H1 (cell line): ENCODE measurements around the gene PBX3. TPM values are rescaled to one million over a fixed set of nuclear protein-coding genes. Genes with fewer than 3 reads are reported as not detected.

Source experiments
- CTCF ChIA-PET: fragments of 300-600 bp; sonication (Branson Sonifier 250); formaldehyde crosslinking; loops from one replicate; lab custom pipeline; 2021; ENCODE audit not compliant: partially characterized antibody; lab: Charles Lee
- POLR2A ChIA-PET: fragments of 300-600 bp; sonication (Branson Sonifier 250); formaldehyde crosslinking; loops from one replicate; lab custom pipeline; 2021; ENCODE audit warnings: inconsistent platforms; ENCODE audit not compliant: partially characterized antibody; lab: Charles Lee
- DNase-seq, 2 experiments: peaks; one replicate each; pipeline versions ENCODE4 v3.0.0 to v3.0.0-alpha.2; 2010 to 2022; ENCODE audit warnings: low spot score in 2 of 2, low read depth in 1 of 2, mixed read lengths in 1 of 2
- FAIRE-seq: peaks from 2 replicates; lab custom pipeline; 2011; peaks lifted over from hg19 to GRCh38; lab: Jason Lieb, UNC
- H2AFZ ChIP-seq: 2 replicates; pipeline ENCODE4 v1.8.1; 2012; ENCODE audit warnings: low read length, inconsistent platforms
- H2AK5ac ChIP-seq: 2 replicates; pipeline ENCODE4 v1.6.1; 2013; ENCODE audit warnings: low read depth, low read length
- H2BK120ac ChIP-seq: replicated peaks from 2 replicates; pipeline ENCODE3; 2013; ENCODE audit warnings: low read depth, low read length, inconsistent platforms
- H2BK12ac ChIP-seq: 2 replicates; pipeline ENCODE4 v1.6.1; 2013; ENCODE audit warnings: low read depth, low read length
- H2BK15ac ChIP-seq: 2 replicates; pipeline ENCODE4 v1.6.1; 2013; ENCODE audit warnings: low read length
- H2BK20ac ChIP-seq: 2 replicates; pipeline ENCODE4 v1.6.1; 2013; ENCODE audit warnings: low read length
- H2BK5ac ChIP-seq: 2 replicates; pipeline ENCODE4 v1.6.1; 2013; ENCODE audit warnings: low read depth, low read length
- H3K14ac ChIP-seq: 2 replicates; pipeline ENCODE4 v1.6.1; 2013; ENCODE audit warnings: inconsistent platforms; ENCODE audit not compliant: insufficient read length
- H3K18ac ChIP-seq: 2 replicates; pipeline ENCODE4 v1.6.1; 2013; ENCODE audit warnings: low read length; ENCODE audit errors: extremely low read depth
- H3K23ac ChIP-seq: 2 replicates; pipeline ENCODE4 v1.6.1; 2013; ENCODE audit warnings: inconsistent platforms; ENCODE audit not compliant: insufficient read length
- H3K23me2 ChIP-seq: 2 replicates; pipeline ENCODE4 v1.6.1; 2013; ENCODE audit warnings: low read depth, low read length
- H3K27ac ChIP-seq: 2 replicates; pipeline ENCODE4 v1.6.1; 2011; ENCODE audit warnings: low read depth, low read length, inconsistent platforms
- H3K27me3 ChIP-seq, 4 experiments: replicated peaks in 1 of 4; 1 replicate in 1 of 4; 2 replicates in 3 of 4; pipeline versions ENCODE4 v1.6.1 to v1.8.1; 2011 to 2013; ENCODE audit warnings: low read length in 3 of 4, mild to moderate bottlenecking in 3 of 4, inconsistent platforms in 2 of 4, mixed read lengths in 2 of 4, moderate library complexity in 1 of 4; ENCODE audit not compliant: control insufficient read depth in 3 of 4, insufficient read depth in 3 of 4; ENCODE audit errors: extremely low read depth in 1 of 4
- H3K36me3 ChIP-seq, 4 experiments: 2 replicates each; pipeline versions ENCODE4 v1.6.1 to v1.8.1; 2011 to 2013; ENCODE audit warnings: mild to moderate bottlenecking in 4 of 4, low read length in 3 of 4, moderate library complexity in 2 of 4, control low read depth in 1 of 4, inconsistent platforms in 1 of 4; ENCODE audit not compliant: insufficient read depth in 4 of 4, control insufficient read depth in 2 of 4
- H3K4ac ChIP-seq: replicated peaks from 2 replicates; pipeline ENCODE3; 2013; ENCODE audit warnings: low read length, low read depth, mixed read lengths, inconsistent platforms; ENCODE audit not compliant: insufficient read length
- H3K4me1 ChIP-seq, 4 experiments: replicated peaks in 1 of 4; 1 replicate in 1 of 4; 2 replicates in 3 of 4; pipeline versions ENCODE4 v1.6.1 to v1.8.1; 2011 to 2013; ENCODE audit warnings: low read length in 3 of 4, inconsistent platforms in 2 of 4, mixed read lengths in 1 of 4; ENCODE audit not compliant: insufficient read depth in 4 of 4, control insufficient read depth in 3 of 4
- H3K4me2 ChIP-seq, 2 experiments: 2 replicates each; pipeline versions ENCODE4 v1.6.1 to v1.8.1; 2011 to 2013; ENCODE audit warnings: low read depth in 2 of 2, low read length in 2 of 2, control low read depth in 1 of 2, inconsistent platforms in 1 of 2, mild to moderate bottlenecking in 1 of 2; ENCODE audit not compliant: insufficient read depth in 1 of 2
- H3K4me3 ChIP-seq, 4 experiments: fragments of 200-600, 300-600 bp in 1 of 4; sonication (generic), shearing (Covaris generic), sonication (Bioruptor Twin) in 1 of 4; 2 replicates each; pipeline versions ENCODE4 v1.5.1 to v1.8.1; 2011 to 2016; ENCODE audit warnings: low read length in 4 of 4, low read depth in 3 of 4, control low read depth in 2 of 4, inconsistent platforms in 2 of 4, mild to moderate bottlenecking in 2 of 4, mixed read lengths in 1 of 4, moderate library complexity in 1 of 4; ENCODE audit not compliant: insufficient read depth in 2 of 4; ENCODE audit errors: extremely low read depth in 1 of 4
- H3K56ac ChIP-seq: replicated peaks from 2 replicates; pipeline ENCODE3; 2013; ENCODE audit warnings: low read depth, mild to moderate bottlenecking, mixed read lengths, low read length, inconsistent platforms; ENCODE audit not compliant: insufficient read length
- H3K79me1 ChIP-seq: 2 replicates; pipeline ENCODE4 v1.6.1; 2013; ENCODE audit warnings: low read depth, low read length, control low read depth
- H3K79me2 ChIP-seq, 2 experiments: 2 replicates each; pipeline versions ENCODE4 v1.6.1 to v1.8.1; 2012 to 2013; ENCODE audit warnings: low read length in 2 of 2, mild to moderate bottlenecking in 2 of 2, inconsistent platforms in 1 of 2; ENCODE audit not compliant: insufficient read depth in 2 of 2, control insufficient read depth in 1 of 2
- H3K9ac ChIP-seq, 4 experiments: replicated peaks in 1 of 4; 1 replicate in 1 of 4; 2 replicates in 3 of 4; pipeline versions ENCODE4 v1.6.1 to v1.8.1; 2011 to 2013; ENCODE audit warnings: low read depth in 3 of 4, low read length in 3 of 4, control low read depth in 2 of 4, mild to moderate bottlenecking in 2 of 4, moderate library complexity in 2 of 4, inconsistent platforms in 1 of 4; ENCODE audit errors: extremely low read depth in 1 of 4
- H3K9me3 ChIP-seq, 2 experiments: 2 replicates each; pipeline versions ENCODE4 v1.6.1 to v1.8.1; 2012 to 2013; ENCODE audit warnings: mild to moderate bottlenecking in 2 of 2, moderate library complexity in 2 of 2, control low read depth in 1 of 2, inconsistent platforms in 1 of 2, low read depth in 1 of 2, low read length in 1 of 2, mixed read lengths in 1 of 2; ENCODE audit not compliant: insufficient read depth in 2 of 2
- H4K20me1 ChIP-seq, 2 experiments: replicated peaks in 1 of 2; 2 replicates each; pipeline versions ENCODE3 to v1.8.1; 2011 to 2013; ENCODE audit warnings: inconsistent platforms in 2 of 2, low read length in 2 of 2, mild to moderate bottlenecking in 1 of 2; ENCODE audit not compliant: insufficient read depth in 2 of 2, control insufficient read depth in 1 of 2
- H4K5ac ChIP-seq: 2 replicates; pipeline ENCODE4 v1.6.1; 2013; ENCODE audit warnings: low read length, low read depth, mixed read lengths, inconsistent platforms; ENCODE audit not compliant: insufficient read length
- H4K8ac ChIP-seq: 2 replicates; pipeline ENCODE4 v1.8.0; 2013; ENCODE audit warnings: mild to moderate bottlenecking, moderate library complexity, low read length, inconsistent platforms; ENCODE audit not compliant: insufficient read depth; ENCODE audit errors: extremely low read depth
- H4K91ac ChIP-seq: replicated peaks from 2 replicates; pipeline ENCODE3; 2013; ENCODE audit warnings: low read length, mixed read lengths, inconsistent platforms; ENCODE audit not compliant: insufficient read length
- HDAC2 ChIP-seq, 2 experiments: fragments of 300-600 bp in 1 of 2; sonication (generic) in 1 of 2; IDR thresholded peaks; 2 replicates each; pipeline ENCODE4 v1.6.1; 2011 to 2012; ENCODE audit warnings: low read depth in 2 of 2, low read length in 2 of 2, mild to moderate bottlenecking in 2 of 2, moderate library complexity in 2 of 2, borderline replicate concordance in 1 of 2, inconsistent platforms in 1 of 2
- KDM1A ChIP-seq: fragments of 200-600, 300-600 bp; sonication (generic); IDR thresholded peaks from 2 replicates; pipeline ENCODE4 v1.7.1; 2016; ENCODE audit warnings: mild to moderate bottlenecking, low read length, borderline replicate concordance
- TBP ChIP-seq: IDR thresholded peaks from 2 replicates; pipeline ENCODE4 v1.6.1; 2011; ENCODE audit warnings: low read depth, low read length, improper control_type of control experiment
- WGBS, 2 experiments: shearing (Covaris generic) in 1 of 2; methylation state at CpG; one replicate each; pipeline versions ENCODE4 v1.1.6 to v1.1.7; 2013 to 2015; ENCODE audit warnings: low lambda C conversion rate in 2 of 2, mixed read lengths in 2 of 2, inconsistent platforms in 1 of 2, low coverage in 1 of 2, missing lambda C conversion rate in 1 of 2; ENCODE audit not compliant: insufficient replicate concordance in 2 of 2, insufficient coverage in 1 of 2, insufficient read length in 1 of 2; ENCODE audit errors: extremely low coverage in 1 of 2, missing lambda C conversion rate in 1 of 2; 5-methylcytosine and 5-hydroxymethylcytosine counted together
- polyA plus RNA-seq, 7 experiments: library from polyadenylated mRNA; depleted of rRNA in 3 of 7; stranded (reverse) in 5 of 7; unstranded in 2 of 7; fragments of >200 nt in 5 of 7; fragments of 200-250 nt in 2 of 7; gene quantifications; 1 replicate in 5 of 7; 2 replicates in 1 of 7; 4 replicates in 1 of 7; pipeline versions ENCODE4 v1.2.1 to v1.2.3, GENCODE V29; 2011 to 2013; ENCODE audit warnings: missing spikeins in 2 of 7, mixed read lengths in 2 of 7
- total RNA-seq: library from RNA; stranded (reverse); fragmentation: NEBNext Ultra II Directional; extraction: Animal tissue kit (Norgen Biotek cat#: 25700); gene quantifications from 2 replicates; pipeline ENCODE4 v1.2.1, GENCODE V29; 2021

PBX3 gene
- total and polyA plus RNA-seq, 2 of the 8 experiments (the other 6 are each of a cell fraction or from before 2014, with no cell fraction given), result 22.7 to 44.3 TPM

DNA sequence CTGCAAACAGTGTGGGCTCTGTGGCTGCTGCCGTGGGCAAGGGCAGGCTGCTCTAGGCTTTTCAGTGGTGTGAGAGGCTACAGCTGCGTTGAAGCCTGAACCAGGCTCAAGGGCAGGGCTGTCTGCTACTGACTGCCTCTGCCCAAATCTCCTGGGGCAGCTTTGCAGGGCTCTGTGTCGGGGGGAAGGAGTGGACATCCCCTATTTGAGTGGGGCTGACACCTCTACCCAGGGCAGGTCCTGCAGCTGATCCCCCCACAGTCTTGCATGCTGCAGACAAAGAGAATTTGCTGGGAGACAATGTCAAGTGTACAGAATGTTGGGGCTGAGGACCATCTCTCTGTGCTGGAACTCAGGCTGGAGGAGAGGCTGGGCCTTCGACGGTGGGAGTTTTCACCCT, 240.2 kb downstream of the PBX3 start:
- Histone ChIP-seq H4K91ac (no peak overlapping the region), H2AFZ (no peak overlapping the region), H3K36me3 (no peaks in the 10 kb centered on the region), H2BK5ac (no peak overlapping the region), H2AK5ac (no peak overlapping the region), H3K4ac (no peak overlapping the region), H4K20me1 (peaks cover 0 to 3% of the 10 kb centered on the region in 2 experiments), H3K79me2 (no peaks in the 10 kb centered on the region), H3K9me3 (no peaks in the 10 kb centered on the region), H3K4me3 (no peak overlapping the region), H3K9ac (no peak overlapping the region), H3K14ac (no peak overlapping the region), H3K23ac (no peak overlapping the region), H3K27me3 (no peaks in the 10 kb centered on the region; a peak in 1 of 7 replicates), H3K23me2 (peaks cover 7% of the 10 kb centered on the region; the same call in 1 of the 2 replicates), H3K4me2 (no peak overlapping the region), H3K27ac (no peak overlapping the region), H3K56ac (no peak overlapping the region), H2BK120ac (no peak overlapping the region), H4K8ac (no peak overlapping the region), H3K4me1 (no peaks in the 10 kb centered on the region), H2BK20ac (no peak overlapping the region), H2BK12ac (no peak overlapping the region), H3K18ac (no peak overlapping the region), H3K79me1 (no peaks in the 10 kb centered on the region), H2BK15ac (no peak overlapping the region), H4K5ac (no peak overlapping the region)
- TF ChIP-seq TBP (no peak), HDAC2 (IDR thresholded peaks at IDR 0.05; ENCODE audit: borderline replicate concordance in 1 of 2, low read depth in 2 of 2, low read length in 2 of 2) (0 out of 4 replicates have a peak, but pooled peaks of 1 of the 2 experiments have one; percentile 36), KDM1A (peak; percentile 83; the same call in 1 of the 2 replicates)
- CTCF ChIA-PET, result interaction anchor here (0.6 kb wide), 1 partner anchor 176 kb away, joined by 4 read pairs; no protein-coding TSS in a partner anchor
- DNase-seq (peak in 1 of 2 experiments; percentile 16), FAIRE-seq (no peak)
- POLR2A ChIA-PET, result no interaction called here
- WGBS, 2 experiments, result 87% methylated on average over 5 of the region's 5 CpGs; no CpG with 5 or more reads in 1 of the 2 experiments
